ENCODE results near the gene OR7G3.

DNA sequence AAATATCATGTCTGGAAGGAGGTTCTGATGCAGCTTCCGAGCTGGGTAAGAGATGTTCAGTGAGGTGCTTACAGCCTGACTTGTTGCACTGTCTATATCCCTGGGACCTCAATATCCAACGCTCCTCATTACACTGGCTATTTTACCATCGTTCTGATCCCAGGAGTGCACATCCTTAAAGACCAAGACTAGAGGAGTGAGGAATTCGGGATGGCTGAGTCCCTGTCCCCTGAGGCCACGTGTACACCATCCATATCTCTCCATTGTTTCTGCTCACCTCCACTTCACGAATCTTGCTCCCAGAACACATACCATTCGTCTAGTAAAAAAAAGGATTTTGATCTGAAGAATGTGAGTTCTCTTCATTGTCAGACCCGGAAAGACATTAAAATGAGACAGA, 19.4 kb downstream of the OR7G3 start, which contains the start of gene OR7G2:
- TF ChIP-seq, protein P1, sequence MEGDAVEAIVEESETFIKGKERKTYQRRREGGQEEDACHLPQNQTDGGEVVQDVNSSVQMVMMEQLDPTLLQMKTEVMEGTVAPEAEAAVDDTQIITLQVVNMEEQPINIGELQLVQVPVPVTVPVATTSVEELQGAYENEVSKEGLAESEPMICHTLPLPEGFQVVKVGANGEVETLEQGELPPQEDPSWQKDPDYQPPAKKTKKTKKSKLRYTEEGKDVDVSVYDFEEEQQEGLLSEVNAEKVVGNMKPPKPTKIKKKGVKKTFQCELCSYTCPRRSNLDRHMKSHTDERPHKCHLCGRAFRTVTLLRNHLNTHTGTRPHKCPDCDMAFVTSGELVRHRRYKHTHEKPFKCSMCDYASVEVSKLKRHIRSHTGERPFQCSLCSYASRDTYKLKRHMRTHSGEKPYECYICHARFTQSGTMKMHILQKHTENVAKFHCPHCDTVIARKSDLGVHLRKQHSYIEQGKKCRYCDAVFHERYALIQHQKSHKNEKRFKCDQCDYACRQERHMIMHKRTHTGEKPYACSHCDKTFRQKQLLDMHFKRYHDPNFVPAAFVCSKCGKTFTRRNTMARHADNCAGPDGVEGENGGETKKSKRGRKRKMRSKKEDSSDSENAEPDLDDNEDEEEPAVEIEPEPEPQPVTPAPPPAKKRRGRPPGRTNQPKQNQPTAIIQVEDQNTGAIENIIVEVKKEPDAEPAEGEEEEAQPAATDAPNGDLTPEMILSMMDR (IDR thresholded peaks at IDR 0.05) = no peak
- no peak for TF ChIP-seq POLR2A (IDR thresholded peaks at IDR 0.05)
